A172 (cell line): Measurements from ENCODE around the gene BLOC1S6. TPM values are rescaled to one million over a fixed set of nuclear protein-coding genes. Genes with fewer than 3 reads are reported as not detected.
A peak's percentile ranks its signal among the peaks of the same experiment; 100 is the strongest.
"Not testable (repeated sequence)": the region's sequence is repeated elsewhere in the genome, so short reads cannot be mapped to it uniquely, and the experiment has no call there.

Experiments used
- DNase-seq: peaks from one replicate; pipeline ENCODE4 v3.0.0-alpha.2; 2015; ENCODE audit warnings: low spot score
- total RNA-seq: library from RNA; depleted of rRNA; stranded (reverse); fragments of >200 nt; shearing (Covaris generic); gene quantifications from 2 replicates; pipeline ENCODE4 v1.2.3, GENCODE V29; 2014; rRNA removed

The BLOC1S6 gene
- total RNA-seq, 1 experiment from 2014 or later: 105 TPM

DNA sequence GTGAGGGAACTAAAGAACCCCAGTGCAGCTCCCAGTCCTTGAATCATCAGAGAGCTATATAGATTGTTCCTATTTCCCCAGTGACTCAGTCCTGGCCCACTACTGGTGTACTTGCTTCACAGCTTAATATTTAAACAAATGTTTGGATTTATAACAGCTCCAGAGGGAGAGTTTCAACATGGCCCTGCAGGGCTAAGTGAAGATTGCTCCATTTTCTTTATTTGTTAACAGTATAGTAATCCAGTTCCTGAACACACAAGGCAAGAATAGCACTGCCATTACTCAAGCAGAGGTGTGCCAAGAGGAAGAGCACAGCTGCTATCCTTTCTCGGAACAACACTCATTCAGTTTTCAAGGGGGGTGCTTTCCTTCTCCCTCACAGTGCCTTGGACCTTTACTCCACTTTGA is 54.2 kb downstream of the BLOC1S6 start:
- DNase-seq: peak; percentile 17

DNA sequence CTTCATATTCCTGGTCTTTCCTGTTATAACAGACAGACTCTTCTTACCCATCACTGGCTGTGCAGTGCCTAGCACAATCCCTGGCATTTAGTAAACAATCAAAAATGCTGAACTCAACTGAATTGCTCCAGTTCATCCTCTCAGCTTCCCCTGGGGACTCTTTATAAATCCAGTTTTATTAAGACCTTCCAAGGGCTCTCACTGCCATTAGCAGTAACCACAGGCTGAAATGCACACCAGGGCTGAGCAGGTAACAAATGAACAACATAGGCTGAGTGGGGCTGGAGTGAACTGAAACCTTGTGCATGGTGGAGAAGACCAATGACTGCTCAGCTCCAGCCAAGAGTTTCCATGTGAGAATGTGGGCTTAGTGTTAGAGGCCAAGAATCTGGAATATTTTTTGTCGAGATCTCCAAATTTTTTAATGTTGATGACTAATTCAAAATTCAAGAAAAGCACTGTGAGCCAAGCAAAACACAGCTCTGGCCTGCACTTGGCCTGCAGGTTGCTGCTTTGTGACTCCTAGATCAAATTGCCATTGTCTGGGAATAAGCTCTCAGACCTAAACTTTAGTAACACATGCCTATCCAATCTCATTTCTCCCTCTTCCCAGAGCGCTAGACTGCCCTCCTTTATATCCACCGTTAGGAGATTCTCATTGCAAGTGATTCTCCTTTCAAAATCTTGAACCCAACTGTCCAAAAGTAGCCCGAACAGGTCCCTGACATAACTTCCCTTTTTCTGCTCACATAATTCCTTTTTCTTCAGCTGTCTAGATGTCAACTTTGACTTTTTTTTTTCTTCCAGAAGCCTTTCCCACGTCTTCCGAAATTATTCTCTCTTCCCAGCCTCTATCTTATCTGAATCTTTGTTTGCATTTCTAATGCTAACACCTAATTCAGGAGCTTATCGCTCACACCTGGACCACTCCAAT is 55.1 kb downstream of the BLOC1S6 start:
- DNase-seq: peak; percentile 39

DNA sequence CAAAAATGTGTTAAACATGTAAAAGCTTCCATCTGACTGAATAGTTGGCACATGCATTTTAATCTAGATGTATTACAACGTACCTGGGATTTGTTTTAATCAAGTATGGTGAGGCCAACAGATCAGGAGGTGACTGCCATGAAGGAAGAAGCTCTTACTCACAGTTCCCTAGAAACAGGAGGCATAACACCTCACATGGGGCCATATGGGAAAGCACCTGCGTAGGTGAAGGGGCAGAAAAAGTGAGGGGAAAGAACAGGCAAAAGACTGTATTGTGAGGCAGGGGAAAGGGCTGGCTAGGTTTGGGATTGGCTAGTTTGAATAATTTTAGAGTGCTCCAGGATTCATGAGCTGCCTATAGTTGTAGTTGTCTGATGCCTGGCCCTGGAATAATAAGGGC is 57.3 kb downstream of the BLOC1S6 start:
- DNase-seq: no peak

DNA sequence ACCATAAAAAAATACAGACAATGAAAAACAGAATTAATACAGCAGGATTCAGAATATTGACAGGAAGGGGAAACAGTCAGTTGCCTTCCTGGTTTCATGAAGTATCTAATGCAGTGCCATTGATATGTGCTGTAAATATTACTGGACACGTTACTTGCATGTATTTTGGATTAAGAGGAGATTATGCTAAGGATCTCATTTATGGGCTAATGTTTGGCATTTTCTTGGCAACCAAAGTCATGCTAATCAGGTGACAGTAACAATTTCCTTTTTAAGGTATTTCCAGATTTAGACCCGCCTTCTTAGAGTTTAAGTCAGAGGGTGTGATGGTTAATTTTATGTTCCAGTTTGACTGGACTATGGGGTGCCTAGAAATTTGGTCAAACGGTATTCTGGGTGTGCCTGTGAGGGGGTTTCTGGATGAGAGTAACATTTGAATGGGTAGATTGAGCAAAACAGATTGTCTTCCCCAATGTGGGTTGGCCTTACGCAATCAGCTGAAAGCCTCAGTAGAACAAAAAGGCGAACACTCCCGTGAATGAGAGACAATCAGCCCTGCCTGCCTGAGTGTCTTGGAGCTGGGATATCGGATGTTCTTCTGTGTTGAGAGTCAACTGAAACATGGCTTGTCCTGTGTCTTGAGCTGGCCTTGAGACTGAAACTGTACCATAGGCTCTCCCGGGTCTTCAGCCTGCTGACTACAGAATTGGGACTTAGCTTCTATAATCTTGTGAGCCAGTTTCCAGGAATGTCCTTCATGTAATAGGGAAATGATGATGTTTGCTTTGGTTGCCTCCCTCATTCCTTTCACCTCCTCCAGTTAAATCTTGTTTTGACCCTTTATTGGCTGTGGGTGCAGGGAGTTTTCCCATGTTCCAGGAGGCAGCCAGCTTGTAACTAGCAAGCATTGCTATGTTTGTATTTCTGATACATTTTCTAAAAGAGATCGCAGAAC is 58.1 kb downstream of the BLOC1S6 start:
- DNase-seq: no peak

DNA sequence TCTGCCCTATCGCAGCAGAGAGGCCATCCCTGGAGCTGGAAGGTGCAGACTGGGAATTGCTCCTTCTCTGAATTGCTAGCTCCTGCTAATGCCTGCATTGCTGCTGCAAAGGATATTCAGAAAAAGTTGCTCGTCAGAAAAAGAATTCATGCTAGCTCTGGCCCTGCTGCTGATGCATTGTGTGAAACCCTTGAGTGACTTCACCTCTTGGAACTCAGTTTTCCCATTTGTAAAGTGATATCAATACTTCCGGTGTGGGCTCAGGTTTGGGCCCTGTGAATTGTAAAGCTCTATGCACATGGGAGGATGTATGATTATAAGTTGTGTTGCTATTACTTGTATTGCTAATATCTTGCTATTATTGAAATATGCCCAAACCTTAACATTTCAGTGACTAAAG is 59.0 kb downstream of the BLOC1S6 start:
- no peak for DNase-seq

DNA sequence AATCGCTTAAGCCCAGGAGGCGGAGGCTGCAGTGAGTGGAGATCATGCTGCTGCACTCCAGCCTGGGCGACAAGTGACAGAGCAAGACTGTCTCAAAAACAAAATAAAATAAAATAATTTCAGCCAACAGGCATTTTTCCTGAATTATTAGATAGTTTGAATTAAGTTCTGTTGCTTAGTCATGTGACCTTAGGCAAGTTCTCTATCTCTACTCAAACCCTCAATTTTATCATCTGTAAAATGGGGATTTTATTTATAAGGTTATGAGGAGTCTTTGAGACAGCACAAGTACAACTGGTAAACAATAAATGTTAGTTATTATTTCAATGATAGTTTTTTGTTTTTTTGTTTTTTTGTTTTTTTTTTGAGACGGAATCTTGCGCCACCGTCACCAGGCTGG is 60.6 kb downstream of the BLOC1S6 start:
- no peak for DNase-seq

DNA sequence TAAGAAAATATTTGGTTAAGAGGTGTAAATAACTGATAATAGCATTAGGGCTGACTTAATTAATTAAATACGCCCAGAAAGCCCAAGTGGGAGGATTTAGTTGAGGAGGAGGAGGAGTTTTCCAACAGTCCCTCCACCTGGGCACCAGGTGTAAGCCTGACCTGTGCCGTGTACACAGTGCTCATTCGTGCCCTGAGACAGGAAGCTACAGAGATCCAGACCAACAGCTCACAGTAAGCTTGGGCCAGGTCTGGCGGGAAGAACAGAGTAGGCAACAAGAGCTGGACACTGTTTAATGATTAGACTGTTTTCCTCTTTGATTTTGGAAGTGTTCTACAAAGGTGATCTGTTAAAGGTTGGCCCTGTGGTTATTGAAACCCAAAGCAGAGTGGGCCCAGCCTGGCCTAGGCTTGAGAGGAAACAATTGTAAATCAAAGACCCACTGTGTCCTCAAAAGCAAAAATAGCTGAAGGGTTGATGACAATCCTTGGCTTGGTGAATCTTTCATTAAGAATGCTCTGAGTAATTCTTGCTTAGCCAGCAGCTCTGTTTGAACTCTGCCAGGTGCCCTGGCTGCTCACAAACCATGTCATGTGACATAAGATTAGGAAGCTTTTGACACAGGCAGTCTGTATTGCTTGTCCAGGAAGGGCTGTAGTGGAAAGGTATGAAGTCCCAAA is 61.5 kb downstream of the BLOC1S6 start:
- peak; percentile 47 for DNase-seq

DNA sequence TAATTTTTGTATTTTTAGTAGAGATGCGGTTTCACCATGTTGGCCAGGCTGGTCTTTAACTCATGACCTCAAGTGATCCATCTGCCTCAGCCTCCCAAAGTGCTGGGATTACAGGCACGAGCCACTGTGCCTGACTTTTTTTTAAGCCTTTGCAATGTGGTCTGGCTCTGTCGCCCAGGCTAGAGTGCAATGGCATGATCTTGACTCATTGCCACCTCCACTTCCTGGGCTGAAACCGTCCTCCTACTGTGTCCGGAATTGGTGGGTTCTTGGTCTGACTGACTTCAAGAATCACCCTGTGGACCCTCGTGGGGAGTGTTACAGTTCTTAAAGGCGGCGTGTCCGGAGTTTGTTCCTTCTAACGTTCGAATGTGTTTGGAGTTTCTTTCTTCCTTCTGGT is 62.8 kb downstream of the BLOC1S6 start:
- DNase-seq: not testable (repeated sequence)

DNA sequence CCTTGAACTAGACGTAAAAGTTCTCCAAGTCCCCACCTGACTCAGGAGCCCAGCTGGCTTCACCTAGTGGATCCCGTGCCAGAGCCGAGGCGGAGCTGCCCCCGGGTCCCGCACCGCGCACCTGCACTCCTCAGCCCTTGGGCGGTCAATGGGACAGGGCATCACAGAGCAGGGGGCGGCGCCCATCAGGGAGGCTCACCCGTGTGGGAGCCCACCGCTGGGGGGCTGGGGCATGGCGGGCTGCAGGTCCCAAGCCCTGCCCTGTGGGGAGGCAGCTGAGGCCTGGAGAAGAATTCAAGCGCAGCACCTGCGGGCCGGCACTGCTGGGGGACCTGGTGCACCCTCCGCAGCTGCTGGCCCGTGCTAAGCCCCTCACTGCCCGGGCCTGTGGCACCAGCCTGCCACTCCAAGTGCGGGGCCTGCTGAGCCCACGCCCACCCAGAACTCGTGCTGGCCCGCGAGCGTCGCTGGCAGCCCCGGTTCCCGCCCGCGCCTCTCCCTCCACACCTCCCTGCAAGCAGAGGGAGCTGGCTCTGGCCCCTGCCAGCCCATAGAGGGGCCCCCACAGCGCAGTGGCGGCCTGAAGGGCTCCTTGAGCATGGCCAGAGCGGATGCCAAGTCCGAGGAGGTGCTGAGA is 63.8 kb downstream of the BLOC1S6 start:
- no peak for DNase-seq

DNA sequence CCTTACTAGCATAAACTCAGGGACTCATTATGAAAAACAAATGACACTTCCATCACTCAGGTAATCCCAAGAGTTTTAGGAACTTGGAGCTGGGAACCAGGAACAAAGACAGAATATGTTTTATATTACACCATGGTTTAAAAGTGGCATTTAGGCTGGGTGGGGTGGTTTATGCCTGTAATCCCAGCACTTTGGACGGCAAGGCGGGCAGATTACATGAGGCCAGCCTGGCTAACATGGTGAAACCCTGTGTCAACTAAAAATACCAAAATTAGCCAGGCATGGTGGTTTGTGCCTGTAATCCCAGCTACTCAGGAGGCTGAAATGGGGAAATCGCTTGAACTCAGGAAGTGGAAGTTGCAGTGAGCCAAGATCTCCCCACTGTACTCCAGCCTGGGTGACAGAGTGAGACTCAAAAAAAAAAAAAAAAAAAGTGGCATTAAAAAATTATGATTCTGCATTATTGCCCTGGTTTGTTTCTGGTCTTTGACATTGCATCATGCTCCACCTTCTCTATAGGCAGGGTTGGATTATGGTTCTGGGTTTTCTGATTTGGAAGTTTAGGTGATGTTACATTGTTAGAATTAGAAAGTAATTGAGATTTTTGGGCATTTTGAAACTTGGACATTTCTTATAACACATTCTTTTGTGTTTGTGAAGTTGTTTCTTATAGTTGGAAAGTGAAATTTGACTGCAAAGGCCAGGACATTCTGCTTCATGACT is 66.7 kb downstream of the BLOC1S6 start:
- no peak for DNase-seq

DNA sequence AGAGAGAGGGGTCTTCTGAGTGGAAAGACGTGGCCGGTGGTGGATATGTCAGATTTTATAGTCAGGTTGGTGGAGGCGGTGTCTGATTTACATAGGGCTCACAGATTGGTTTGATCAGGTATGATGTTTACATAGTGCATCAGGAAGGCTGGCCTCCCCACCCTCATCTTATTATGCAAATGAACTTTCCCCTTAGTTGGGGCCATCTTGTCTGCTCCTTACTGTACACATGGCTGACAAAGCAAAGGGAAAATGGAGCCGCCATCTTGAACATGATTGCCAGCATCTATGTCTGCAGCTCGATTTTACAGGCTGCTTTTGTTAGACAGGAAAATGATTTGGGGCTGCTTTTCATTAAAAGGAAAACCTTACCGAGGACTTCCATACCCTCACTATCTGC is 67.6 kb downstream of the BLOC1S6 start:
- DNase-seq: no peak

DNA sequence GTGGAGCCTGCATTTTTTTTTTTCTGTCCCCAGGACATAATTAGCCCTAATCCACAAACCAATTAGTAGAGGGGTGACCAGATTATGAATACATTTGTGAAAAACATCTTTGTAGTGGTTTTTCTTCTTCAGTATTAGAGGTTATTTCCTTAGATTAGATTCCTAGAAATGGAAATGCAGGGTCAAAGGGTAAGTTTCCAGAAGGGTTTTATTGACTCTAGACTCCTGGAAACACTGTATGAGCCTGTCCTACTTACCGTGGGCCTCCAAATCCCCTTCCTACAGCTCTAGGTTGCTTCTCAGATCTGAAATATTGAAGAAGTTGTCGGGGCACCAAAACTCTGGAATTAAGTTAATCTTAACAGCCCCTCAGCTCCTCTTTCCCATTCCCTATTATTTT is 70.1 kb downstream of the BLOC1S6 start:
- DNase-seq: no peak

DNA sequence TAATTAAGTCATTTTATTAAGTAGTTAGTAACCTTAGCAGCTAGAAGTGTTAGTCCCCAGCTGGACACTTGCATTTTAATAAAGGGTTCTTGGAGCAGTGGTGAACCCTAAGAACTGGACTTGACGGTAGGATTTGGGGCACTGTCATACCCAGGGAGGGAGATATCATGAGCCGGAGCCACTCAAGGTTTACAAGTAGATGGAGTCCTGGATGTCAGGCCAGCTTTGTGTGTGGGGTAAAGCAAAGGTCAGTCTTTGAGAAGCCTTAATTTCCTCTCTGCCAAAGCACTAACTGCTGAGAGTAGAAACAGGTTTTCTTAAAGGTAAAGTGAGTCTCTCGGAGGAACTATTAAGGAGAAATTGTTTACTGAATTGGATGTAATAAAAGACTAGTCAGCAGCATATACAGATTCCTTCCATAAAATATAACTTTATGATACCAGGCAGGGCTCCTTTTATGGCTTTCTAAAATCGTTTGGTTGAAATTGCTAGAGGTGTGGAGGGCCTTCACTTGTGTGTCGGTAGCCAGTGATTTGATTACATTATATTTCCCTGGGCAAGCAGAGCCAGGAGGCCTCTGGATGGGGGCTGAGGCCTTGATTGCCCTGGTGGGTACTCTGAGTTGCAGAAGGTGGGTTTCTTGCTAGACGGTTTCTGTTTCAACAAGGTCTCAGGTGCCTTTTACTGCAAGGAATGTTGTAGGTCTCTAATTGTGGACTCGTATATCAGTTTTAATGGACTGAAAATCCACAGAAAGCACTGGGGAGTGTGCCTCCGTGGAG is 70.8 kb downstream of the BLOC1S6 start:
- no peak for DNase-seq

Other genes with a start within 250 kb of the BLOC1S6 start
- 0.67 and 1.9 TPM in 2 replicates for gene GATM, start 208.8 kb upstream of the BLOC1S6 start, total RNA-seq
- gene SLC30A4, start 64.6 kb upstream of the BLOC1S6 start, total RNA-seq: 4.7 and 5.5 TPM in 2 replicates
- gene SQOR, start 47.6 kb downstream of the BLOC1S6 start, total RNA-seq: 19.0 and 21.7 TPM in 2 replicates